Measurements from ENCODE around the gene EVX2.

DNA sequence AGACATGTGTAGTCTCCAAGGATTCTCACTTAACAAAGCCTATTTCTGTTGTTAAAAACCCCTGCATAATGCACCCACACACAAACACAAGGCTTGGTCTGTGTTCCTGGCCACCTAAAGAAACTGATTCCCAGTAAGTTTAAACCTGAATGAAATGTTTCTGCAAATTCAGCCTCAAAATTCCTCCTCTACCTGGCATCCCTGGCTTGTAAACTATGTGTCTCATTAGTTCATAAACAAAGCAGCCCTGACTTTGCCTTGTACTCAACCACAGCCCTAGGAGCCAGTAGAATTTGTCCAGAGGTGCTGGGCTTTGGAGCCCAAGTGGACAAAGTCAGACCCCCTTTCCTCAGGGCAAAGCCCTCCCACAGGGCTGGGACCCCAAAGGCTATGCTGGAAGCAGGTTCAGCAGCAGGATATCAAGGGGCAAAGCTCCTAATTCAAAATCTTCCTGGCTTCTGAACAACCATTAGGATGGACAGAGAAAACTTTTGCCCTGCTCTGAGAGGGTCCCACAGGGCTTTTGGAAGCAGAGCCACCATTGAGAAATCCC, 6.2 kb upstream of the EVX2 start:
- no peak for TF ChIP-seq CHD7 (IDR thresholded peaks at IDR 0.05; ENCODE audit: low read depth, low read length)
- TF ChIP-seq POLR2G (IDR thresholded peaks at IDR 0.05; ENCODE audit: low read depth, low read length), result no peak
- TF ChIP-seq CTCF (IDR thresholded peaks at IDR 0.05 in 2 of 3, conservative IDR thresholded peaks at IDR 0.05 in 1 of 3; ENCODE audit: insufficient read depth in 2 of 3, low read depth in 1 of 3, low read length in 3 of 3), result no peak
- no peak for TF ChIP-seq BHLHE40 (IDR thresholded peaks at IDR 0.05; ENCODE audit: low read length)
- TF ChIP-seq FOXJ3 (CRISPR knock-in tag; IDR thresholded peaks at IDR 0.05), result no peak
- TF ChIP-seq, protein P1, sequence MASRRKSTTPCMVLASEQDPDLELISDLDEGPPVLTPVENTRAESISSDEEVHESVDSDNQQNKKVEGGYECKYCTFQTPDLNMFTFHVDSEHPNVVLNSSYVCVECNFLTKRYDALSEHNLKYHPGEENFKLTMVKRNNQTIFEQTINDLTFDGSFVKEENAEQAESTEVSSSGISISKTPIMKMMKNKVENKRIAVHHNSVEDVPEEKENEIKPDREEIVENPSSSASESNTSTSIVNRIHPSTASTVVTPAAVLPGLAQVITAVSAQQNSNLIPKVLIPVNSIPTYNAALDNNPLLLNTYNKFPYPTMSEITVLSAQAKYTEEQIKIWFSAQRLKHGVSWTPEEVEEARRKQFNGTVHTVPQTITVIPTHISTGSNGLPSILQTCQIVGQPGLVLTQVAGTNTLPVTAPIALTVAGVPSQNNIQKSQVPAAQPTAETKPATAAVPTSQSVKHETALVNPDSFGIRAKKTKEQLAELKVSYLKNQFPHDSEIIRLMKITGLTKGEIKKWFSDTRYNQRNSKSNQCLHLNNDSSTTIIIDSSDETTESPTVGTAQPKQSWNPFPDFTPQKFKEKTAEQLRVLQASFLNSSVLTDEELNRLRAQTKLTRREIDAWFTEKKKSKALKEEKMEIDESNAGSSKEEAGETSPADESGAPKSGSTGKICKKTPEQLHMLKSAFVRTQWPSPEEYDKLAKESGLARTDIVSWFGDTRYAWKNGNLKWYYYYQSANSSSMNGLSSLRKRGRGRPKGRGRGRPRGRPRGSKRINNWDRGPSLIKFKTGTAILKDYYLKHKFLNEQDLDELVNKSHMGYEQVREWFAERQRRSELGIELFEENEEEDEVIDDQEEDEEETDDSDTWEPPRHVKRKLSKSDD (conservative IDR thresholded peaks at IDR 0.05; ENCODE audit: low read length), result no peak
- no peak for TF ChIP-seq LEF1 (IDR thresholded peaks at IDR 0.05)
- no peak for TF ChIP-seq KDM5B (IDR thresholded peaks at IDR 0.05; ENCODE audit: insufficient replicate concordance, low read depth, low read length)
- TF ChIP-seq GATAD2B (IDR thresholded peaks at IDR 0.05; ENCODE audit: borderline replicate concordance), result no peak
- TF ChIP-seq TARDBP (IDR thresholded peaks at IDR 0.05), result no peak
- no peak for TF ChIP-seq NCOR1 (IDR thresholded peaks at IDR 0.05)
- no peak for TF ChIP-seq SREBF2 (CRISPR knock-in tag; IDR thresholded peaks at IDR 0.05)
- no peak for TF ChIP-seq SMC3 (conservative IDR thresholded peaks at IDR 0.05; ENCODE audit: insufficient read depth, low read depth, low read length)
